Neuronal stem cell (in vitro differentiated cells): Measurements from ENCODE around the gene SH2D7.

ENCODE experiments used
- DNase-seq: peaks from one replicate; pipeline ENCODE4 v3.0.0-alpha.2; 2013; ENCODE audit warnings: low spot score
- H2AFZ ChIP-seq: one replicate; pipeline ENCODE4 v1.6.1; 2013; ENCODE audit warnings: mild to moderate bottlenecking, low read length, inconsistent platforms
- H2AK5ac ChIP-seq: 2 replicates; pipeline ENCODE4 v1.6.1; 2013; ENCODE audit warnings: low read depth, mild to moderate bottlenecking, inconsistent platforms, low read length, moderate library complexity, mixed read lengths
- H2BK120ac ChIP-seq: 2 replicates; pipeline ENCODE4 v1.6.1; 2013; ENCODE audit warnings: low read depth, mild to moderate bottlenecking, inconsistent platforms, low read length, moderate library complexity, mixed read lengths
- H2BK12ac ChIP-seq: one replicate; pipeline ENCODE4 v1.6.1; 2013; ENCODE audit warnings: low read length, inconsistent platforms
- H2BK15ac ChIP-seq: 2 replicates; pipeline ENCODE4 v1.6.1; 2013; ENCODE audit warnings: mild to moderate bottlenecking, low read length, inconsistent platforms, mixed read lengths
- H2BK5ac ChIP-seq: one replicate; pipeline ENCODE4 v1.6.1; 2013; ENCODE audit warnings: inconsistent platforms, mild to moderate bottlenecking, low read length, moderate library complexity
- H3K14ac ChIP-seq: one replicate; pipeline ENCODE4 v1.6.1; 2013; ENCODE audit warnings: low read length, inconsistent platforms
- H3K18ac ChIP-seq: 2 replicates; pipeline ENCODE4 v1.6.1; 2013; ENCODE audit warnings: low read length, inconsistent platforms
- H3K23ac ChIP-seq: 2 replicates; pipeline ENCODE4 v1.6.1; 2013; ENCODE audit warnings: low read depth, mild to moderate bottlenecking, mixed read lengths, low read length, inconsistent platforms; ENCODE audit not compliant: poor library complexity
- H3K27ac ChIP-seq: replicated peaks from 3 replicates; pipeline ENCODE4 v1.5.1; 2013; ENCODE audit warnings: low read length, inconsistent platforms
- H3K27me3 ChIP-seq, 3 experiments: 2 replicates each; pipeline ENCODE4 v1.6.1; 2013; ENCODE audit warnings: low read length in 3 of 3, mild to moderate bottlenecking in 2 of 3, inconsistent platforms in 1 of 3, low read depth in 1 of 3, mixed read lengths in 1 of 3, moderate library complexity in 1 of 3; ENCODE audit not compliant: control insufficient read depth in 3 of 3, insufficient read depth in 3 of 3
- H3K36me3 ChIP-seq, 2 donors: replicated peaks in 1 of 2; 2 replicates each; pipeline ENCODE4 v1.6.1; 2013; ENCODE audit warnings: low read length in 2 of 2; ENCODE audit not compliant: control insufficient read depth in 2 of 2, insufficient read depth in 2 of 2
- H3K4ac ChIP-seq: 2 replicates; pipeline ENCODE4 v1.6.1; 2013; ENCODE audit warnings: inconsistent platforms, mild to moderate bottlenecking, low read length, moderate library complexity
- H3K4me1 ChIP-seq, 2 donors: 1 replicate in 1 of 2; 2 replicates in 1 of 2; pipeline ENCODE4 v1.6.1; 2013; ENCODE audit warnings: low read length in 2 of 2, low read depth in 1 of 2; ENCODE audit not compliant: control insufficient read depth in 2 of 2, insufficient read depth in 1 of 2
- H3K4me2 ChIP-seq: one replicate; pipeline ENCODE4 v1.6.1; 2013; ENCODE audit warnings: mild to moderate bottlenecking, low read length, inconsistent platforms; ENCODE audit not compliant: insufficient read depth, poor library complexity, severe bottlenecking
- H3K4me3 ChIP-seq, 2 donors: 2 replicates each; pipeline ENCODE4 v1.5.1; 2013; ENCODE audit warnings: low read length in 2 of 2, mild to moderate bottlenecking in 2 of 2, inconsistent platforms in 1 of 2, moderate library complexity in 1 of 2
- H3K79me1 ChIP-seq: one replicate; pipeline ENCODE4 v1.6.1; 2013; ENCODE audit warnings: low read depth, mild to moderate bottlenecking, inconsistent platforms, low read length, moderate library complexity
- H3K9ac ChIP-seq: one replicate; pipeline ENCODE4 v1.6.1; 2013; ENCODE audit warnings: mild to moderate bottlenecking, low read depth, low read length, inconsistent platforms; ENCODE audit not compliant: poor library complexity
- H3K9me3 ChIP-seq, 2 donors: replicated peaks in 1 of 2; 2 replicates each; pipeline versions ENCODE3 to v1.6.1; 2013; ENCODE audit warnings: low read length in 2 of 2, mild to moderate bottlenecking in 2 of 2, inconsistent platforms in 1 of 2, low read depth in 1 of 2, mixed read lengths in 1 of 2, moderate library complexity in 1 of 2; ENCODE audit not compliant: control insufficient read depth in 2 of 2, insufficient read depth in 1 of 2
- H4K8ac ChIP-seq: one replicate; pipeline ENCODE4 v1.6.1; 2013; ENCODE audit warnings: low read depth, mild to moderate bottlenecking, inconsistent platforms, low read length, moderate library complexity
- H4K91ac ChIP-seq: one replicate; pipeline ENCODE4 v1.6.1; 2013; ENCODE audit warnings: low read length, low read depth, mild to moderate bottlenecking, inconsistent platforms; ENCODE audit not compliant: poor library complexity
- whole genome bisulfite sequencing, 2 donors: extraction: QIAGEN DNeasy Blood & Tissue Kit; methylation state at CpG; one replicate each; pipeline ENCODE4 v1.1.7; 2013; ENCODE audit warnings: missing lambda C conversion rate in 2 of 2, mixed read lengths in 1 of 2; ENCODE audit not compliant: insufficient read length in 2 of 2, insufficient replicate concordance in 1 of 2; ENCODE audit errors: extremely low coverage in 2 of 2; 5-methylcytosine and 5-hydroxymethylcytosine counted together

The SH2D7 gene

GRCh38 chr15:78087951-78088772, 4.2 kb upstream of the SH2D7 start:
- Histone ChIP-seq H3K4ac (no peak overlapping the region), H3K27me3 (peaks cover 0 to 26% (median 0%) of the 10 kb centered on the region in 3 experiments), H3K4me2 (no peak overlapping the region), H3K36me3 (no peaks in the 10 kb centered on the region), H2AK5ac (no peak overlapping the region), H3K14ac (no peak overlapping the region), H2BK12ac (no peak overlapping the region), H2BK15ac (no peak overlapping the region), H3K18ac (no peak overlapping the region), H4K8ac (no peak overlapping the region), H2AFZ (no peak overlapping the region), H3K4me1 (peaks cover 3% of the 10 kb centered on the region in 2 donors), H4K91ac (no peak overlapping the region), H3K27ac (no peak overlapping the region), H3K9ac (no peak overlapping the region), H3K79me1 (no peaks in the 10 kb centered on the region), H3K4me3 (no peak overlapping the region), H2BK5ac (no peak overlapping the region), H3K9me3 (no peaks in the 10 kb centered on the region), H3K23ac (no peak overlapping the region), H2BK120ac (no peak overlapping the region)
- DNase-seq, result no peak
- WGBS, 2 donors, result no CpG with 5 or more reads among the region's 12 CpGs

GRCh38 chr15:78088773-78089080, 3.6 kb upstream of the SH2D7 start:
- no peak overlapping the region for H2BK15ac ChIP-seq
- no peak overlapping the region for H3K9ac ChIP-seq
- H2BK120ac ChIP-seq, result no peak overlapping the region
- H2BK5ac ChIP-seq, result no peak overlapping the region
- H3K4me2 ChIP-seq, result no peak overlapping the region
- H4K91ac ChIP-seq, result no peak overlapping the region
- H2AK5ac ChIP-seq, result no peak overlapping the region
- H3K4ac ChIP-seq, result no peak overlapping the region
- peaks cover 3% of the 10 kb centered on the region in 2 donors for H3K4me1 ChIP-seq
- no peak overlapping the region for H3K23ac ChIP-seq
- no CpG with 5 or more reads among the region's 3 CpGs for WGBS, 2 donors
- H3K4me3 ChIP-seq, result no peak overlapping the region
- H3K18ac ChIP-seq, result no peak overlapping the region
- H3K79me1 ChIP-seq, result no peaks in the 10 kb centered on the region
- no peak overlapping the region for H4K8ac ChIP-seq
- no peak overlapping the region for H2AFZ ChIP-seq
- DNase-seq, result no peak
- H3K36me3 ChIP-seq, result no peaks in the 10 kb centered on the region
- H3K27ac ChIP-seq, result no peak overlapping the region
- H3K9me3 ChIP-seq, result no peaks in the 10 kb centered on the region
- no peak overlapping the region for H3K14ac ChIP-seq
- H2BK12ac ChIP-seq, result no peak overlapping the region
- peaks cover 0 to 31% (median 0%) of the 10 kb centered on the region in 3 experiments for H3K27me3 ChIP-seq

- no peak for DNase-seq
- Histone ChIP-seq H3K4ac (no peak overlapping the region), H3K79me1 (no peaks in the 10 kb centered on the region), H4K91ac (no peak overlapping the region), H3K27ac (no peak overlapping the region), H3K4me2 (no peak overlapping the region), H2AFZ (no peak overlapping the region), H3K4me1 (peaks cover 3% of the 10 kb centered on the region in 2 donors), H3K18ac (no peak overlapping the region), H3K9ac (no peak overlapping the region), H3K4me3 (no peak overlapping the region), H4K8ac (no peak overlapping the region), H3K27me3 (peaks cover 0 to 35% (median 0%) of the 10 kb centered on the region in 3 experiments), H3K36me3 (no peaks in the 10 kb centered on the region), H3K23ac (no peak overlapping the region), H2BK12ac (no peak overlapping the region), H2BK120ac (no peak overlapping the region), H3K9me3 (no peaks in the 10 kb centered on the region), H2BK5ac (no peak overlapping the region), H3K14ac (no peak overlapping the region), H2AK5ac (no peak overlapping the region), H2BK15ac (no peak overlapping the region)
- WGBS, 2 donors, result no CpG with 5 or more reads among the region's 3 CpGs
These were observed 1.8 kb upstream of the SH2D7 start for GRCh38 chr15:78090422-78091063.

- peaks cover 2 to 3% of the 10 kb centered on the region in 2 donors for H3K4me1 ChIP-seq
These were observed 1.1 kb downstream of the SH2D7 start for GRCh38 chr15:78093242-78094020.

More at GRCh38 chr15:78093242-78094020, 1.1 kb downstream of the SH2D7 start:
- H3K4me2 ChIP-seq, result no peak overlapping the region
- no peak overlapping the region for H3K4ac ChIP-seq
- H3K9ac ChIP-seq, result no peak overlapping the region
- no peak overlapping the region for H3K23ac ChIP-seq
- DNase-seq, result no peak
- H3K9me3 ChIP-seq, result no peaks in the 10 kb centered on the region
- peaks cover 0 to 31% (median 0%) of the 10 kb centered on the region in 3 experiments for H3K27me3 ChIP-seq
- no peaks in the 10 kb centered on the region for H3K79me1 ChIP-seq
- H2BK12ac ChIP-seq, result no peak overlapping the region
- H3K36me3 ChIP-seq, result no peaks in the 10 kb centered on the region
- no peak overlapping the region for H3K27ac ChIP-seq
- no peak overlapping the region for H3K4me3 ChIP-seq
- WGBS, 2 donors, result no CpG with 5 or more reads among the region's 5 CpGs
- no peak overlapping the region for H4K91ac ChIP-seq
- no peak overlapping the region for H2BK120ac ChIP-seq
- no peak overlapping the region for H3K18ac ChIP-seq
- no peak overlapping the region for H2BK15ac ChIP-seq
- H3K14ac ChIP-seq, result peak overlapping the region; percentile 14
- no peak overlapping the region for H2AFZ ChIP-seq
- H2AK5ac ChIP-seq, result no peak overlapping the region
- H2BK5ac ChIP-seq, result no peak overlapping the region
- H4K8ac ChIP-seq, result no peak overlapping the region
